Psoas muscle (tissue), 8 donors: ENCODE measurements around the gene STAC3. TPM values are rescaled to one million over a fixed set of nuclear protein-coding genes. Genes with fewer than 3 reads are reported as not detected.

Source experiments
- ATAC-seq, 4 donors: fragments of 200-7000 bp; cut with Tn5 transposase; one replicate each; pipeline ENCODE4 v1.9.1; 2020; ENCODE audit warnings: moderate library complexity in 3 of 4, mild to moderate bottlenecking in 2 of 4
- DNase-seq, 2 donors: peaks; one replicate each; pipeline ENCODE4 v3.0.0-alpha.2; 2020
- H3K27ac ChIP-seq: fragments of 200-600 bp; one replicate; pipeline ENCODE4 v1.8.0; 2022
- H3K27me3 ChIP-seq, 3 donors: fragments of 200-600 bp in 1 of 3; one replicate each; pipeline versions ENCODE4 v1.6.1 to v1.8.0; 2013 to 2022; ENCODE audit warnings: low read length in 2 of 3, mild to moderate bottlenecking in 2 of 3, moderate library complexity in 1 of 3; ENCODE audit not compliant: insufficient read depth in 3 of 3
- H3K36me3 ChIP-seq, 2 donors: fragments of 200-600 bp in 1 of 2; one replicate each; pipeline versions ENCODE4 v1.6.1 to v1.8.0; 2013 to 2022; ENCODE audit warnings: low read depth in 1 of 2, mild to moderate bottlenecking in 1 of 2, moderate library complexity in 1 of 2; ENCODE audit not compliant: insufficient read depth in 1 of 2
- H3K4me1 ChIP-seq: fragments of 200-600 bp; one replicate; pipeline ENCODE4 v1.8.0; 2022
- H3K4me3 ChIP-seq: fragments of 200-600 bp; one replicate; pipeline ENCODE4 v1.8.0; 2022; ENCODE audit warnings: mild to moderate bottlenecking
- H3K9me3 ChIP-seq: fragments of 200-600 bp; one replicate; pipeline ENCODE4 v1.8.0; 2022
- CTCF ChIP-seq: fragments of 200-600 bp; IDR thresholded peaks from one replicate; pipeline ENCODE4 v1.8.0; 2022; ENCODE audit warnings: antibody characterized with exemption
- WGBS, 3 donors: extraction: QIAGEN DNeasy Blood & Tissue Kit; methylation state at CpG; one replicate each; pipeline versions ENCODE4 v1.1.6 to v1.1.7; 2013; 5-methylcytosine and 5-hydroxymethylcytosine counted together
- intact Hi-C, 2 donors: fragments of 100-400 bp; cut with DNase I; formaldehyde crosslinking; loops; one replicate each; pipeline versions ENCODE4 v1.11.0 to v1.14.2; 2022
- polyA plus RNA-seq, 3 donors: library from polyadenylated mRNA; stranded (reverse); fragments of 200-250 nt; gene quantifications; one replicate each; pipeline ENCODE4 v1.2.3, GENCODE V29; 2013
- total RNA-seq, 4 donors: library from RNA; stranded (reverse); fragmentation: NEBNext Ultra II Directional in 2 of 4; extraction: Animal tissue kit (Norgen Biotek cat#: 25700) in 2 of 4; gene quantifications; one replicate each; pipeline versions ENCODE4 v1.2.1 to v1.2.4, GENCODE V29; 2021 to 2023
- donor health status: healthy with polysubstance abuse.
- donor health status: DM: no; HTN: no; CAD: no; lungs with moderate emphysema.
- donor health status: Bipolar disorder and iron deficiency.
- donor health status: healthy.
- donor health status: DM: yes; HTN: yes; CAD: no.
- donor health status: DM: no; HTN: no; CAD: no.
- donor health status: DM: no; HTN: no; CAD: no.
- donor health status: DM: yes; HTN: yes; CAD: no.

Gene STAC3
- total and polyA plus RNA-seq, 7 donors: 98.2 to 1,676 (median 868) TPM

- TF ChIP-seq CTCF: peak; percentile 4
- peaks cover 0 to 20% (median 0%) of the 10 kb centered on the region in 3 donors for H3K27me3 ChIP-seq
- ATAC-seq: peak; percentile 17 to 31 (median 24)
- peaks cover 0 to 26% of the 10 kb centered on the region in 2 donors for H3K36me3 ChIP-seq
- peak overlapping the region; percentile 65 for H3K4me3 ChIP-seq
- intact Hi-C loops: no loop called here
- peak; percentile 33 to 71 for DNase-seq
- peak overlapping the region; percentile 61 for H3K27ac ChIP-seq
- WGBS, 3 donors: 19 to 31% (median 22%) methylated on average over 19 of the region's 19 CpGs
- peaks cover 57% of the 10 kb centered on the region for H3K4me1 ChIP-seq
- H3K9me3 ChIP-seq: no peaks in the 10 kb centered on the region
These were observed 10.0 kb downstream of the STAC3 start for GRCh38 chr12:57240926-57241401.

- H3K36me3 ChIP-seq: peaks cover 0 to 20% of the 10 kb centered on the region in 2 donors
- peak; percentile 5 to 29 (median 16) for ATAC-seq
- H3K4me3 ChIP-seq: peak overlapping the region; percentile 65
- intact Hi-C loops: no loop called here
- peaks cover 0 to 23% (median 0%) of the 10 kb centered on the region in 3 donors for H3K27me3 ChIP-seq
- H3K27ac ChIP-seq: peak overlapping the region; percentile 61
- WGBS, 3 donors: 1 to 2% (median 1%) methylated on average over 65 to 72 of the region's 72 CpGs
- H3K9me3 ChIP-seq: no peaks in the 10 kb centered on the region
- peaks cover 57% of the 10 kb centered on the region for H3K4me1 ChIP-seq
- peak; percentile 64 to 79 for DNase-seq
- TF ChIP-seq CTCF: no peak
These were observed 10.7 kb downstream of the STAC3 start for GRCh38 chr12:57240066-57240921.

GRCh38 chr12:57239587-57240065, 11.4 kb downstream of the STAC3 start:
- peaks cover 0 to 20% of the 10 kb centered on the region in 2 donors for H3K36me3 ChIP-seq
- peaks cover 53% of the 10 kb centered on the region for H3K4me1 ChIP-seq
- H3K9me3 ChIP-seq: no peaks in the 10 kb centered on the region
- DNase-seq: no peak
- H3K27me3 ChIP-seq: peaks cover 0 to 23% (median 0%) of the 10 kb centered on the region in 3 donors
- no peak for TF ChIP-seq CTCF
- peak overlapping the region; percentile 65 for H3K4me3 ChIP-seq
- 2 to 5% (median 4%) methylated on average over 14 of the region's 14 CpGs for WGBS, 3 donors
- H3K27ac ChIP-seq: peak overlapping the region; percentile 61
- ATAC-seq: no peak
- intact Hi-C loops: loop anchor here in 1 of 2 donors (1.0 kb wide), 1 partner anchor 25 kb away; no protein-coding TSS in a partner anchor

GRCh38 chr12:57238854-57239554, 12.0 kb downstream of the STAC3 start:
- ATAC-seq (peak; percentile 67 to 73 (median 72)), DNase-seq (peak; percentile 91 to 95)
- Histone ChIP-seq H3K9me3 (no peaks in the 10 kb centered on the region), H3K36me3 (peaks cover 0 to 20% of the 10 kb centered on the region in 2 donors), H3K4me3 (peak overlapping the region; percentile 65), H3K27ac (peak overlapping the region; percentile 61), H3K4me1 (peaks cover 48% of the 10 kb centered on the region), H3K27me3 (peaks cover 0 to 23% (median 0%) of the 10 kb centered on the region in 3 donors)
- intact Hi-C loops: loop anchor here in 1 of 2 donors (1.0 kb wide), 1 partner anchor 25 kb away; no protein-coding TSS in a partner anchor
- peak; percentile 100 for TF ChIP-seq CTCF
- WGBS, 3 donors: 2 to 3% (median 2%) methylated on average over 37 to 47 of the region's 47 CpGs
